Fibroblast of pulmonary artery (primary cell): Measurements from ENCODE around the gene GOLGA2.

ENCODE experiments used
- DNase-seq: peaks from one replicate; pipeline ENCODE4 v3.0.0-alpha.2; 2010; ENCODE audit warnings: low read depth
- H3K4me3 ChIP-seq: replicated peaks from 2 replicates; pipeline ENCODE4 v1.5.1; 2011; ENCODE audit warnings: low read depth, mild to moderate bottlenecking, control low read depth, low read length, moderate library complexity
- TF ChIP-seq, protein P1 (sequence below): IDR thresholded peaks from 2 replicates; pipeline ENCODE4 v1.5.1; 2011; ENCODE audit warnings: mild to moderate bottlenecking, control low read depth, low read length, inconsistent platforms; ENCODE audit errors: missing control alignments

The GOLGA2 gene

DNA sequence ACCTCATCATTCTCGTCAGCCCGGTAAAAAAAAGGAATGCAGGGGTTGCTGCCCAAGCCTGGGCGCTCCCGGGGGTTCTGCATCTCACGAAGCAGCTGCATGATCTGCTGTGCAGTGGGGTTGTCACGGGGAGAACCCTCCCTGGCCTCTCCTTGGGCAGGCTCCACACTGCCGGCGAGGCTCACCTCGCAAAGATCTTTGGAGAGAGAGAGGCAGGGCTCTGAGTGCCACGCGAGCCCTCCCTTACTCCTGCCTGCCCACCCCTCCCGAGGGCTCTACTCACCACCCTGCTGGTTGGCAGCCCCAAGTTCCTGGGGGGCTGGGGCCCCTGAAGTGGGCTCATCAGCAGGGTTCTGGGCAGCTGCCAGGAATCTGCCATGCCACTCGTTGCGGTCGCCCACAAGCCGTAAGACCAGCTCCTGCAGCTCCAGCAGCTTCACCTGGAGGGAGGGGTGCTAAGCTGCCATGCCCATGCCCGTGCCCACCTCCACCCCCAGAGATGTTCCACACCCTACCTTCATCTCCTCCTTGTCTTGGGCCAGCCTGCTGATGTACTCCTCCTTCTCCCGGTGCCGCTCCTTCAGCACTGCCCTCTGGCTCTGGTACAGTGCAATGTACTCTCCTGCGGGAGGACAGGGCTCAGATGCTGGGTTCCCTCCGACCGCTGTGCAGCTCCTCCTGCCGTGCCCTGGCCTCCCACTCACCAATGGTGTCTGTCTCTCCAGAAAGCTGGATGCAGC, 18.6 kb downstream of the GOLGA2 start:
- TF ChIP-seq, protein P1, sequence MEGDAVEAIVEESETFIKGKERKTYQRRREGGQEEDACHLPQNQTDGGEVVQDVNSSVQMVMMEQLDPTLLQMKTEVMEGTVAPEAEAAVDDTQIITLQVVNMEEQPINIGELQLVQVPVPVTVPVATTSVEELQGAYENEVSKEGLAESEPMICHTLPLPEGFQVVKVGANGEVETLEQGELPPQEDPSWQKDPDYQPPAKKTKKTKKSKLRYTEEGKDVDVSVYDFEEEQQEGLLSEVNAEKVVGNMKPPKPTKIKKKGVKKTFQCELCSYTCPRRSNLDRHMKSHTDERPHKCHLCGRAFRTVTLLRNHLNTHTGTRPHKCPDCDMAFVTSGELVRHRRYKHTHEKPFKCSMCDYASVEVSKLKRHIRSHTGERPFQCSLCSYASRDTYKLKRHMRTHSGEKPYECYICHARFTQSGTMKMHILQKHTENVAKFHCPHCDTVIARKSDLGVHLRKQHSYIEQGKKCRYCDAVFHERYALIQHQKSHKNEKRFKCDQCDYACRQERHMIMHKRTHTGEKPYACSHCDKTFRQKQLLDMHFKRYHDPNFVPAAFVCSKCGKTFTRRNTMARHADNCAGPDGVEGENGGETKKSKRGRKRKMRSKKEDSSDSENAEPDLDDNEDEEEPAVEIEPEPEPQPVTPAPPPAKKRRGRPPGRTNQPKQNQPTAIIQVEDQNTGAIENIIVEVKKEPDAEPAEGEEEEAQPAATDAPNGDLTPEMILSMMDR: no peak
- no peak overlapping the region for H3K4me3 ChIP-seq
- no peak for DNase-seq

GRCh38 chr9:128254855-128255759, 20.7 kb downstream of the GOLGA2 start:
- no peak overlapping the region for H3K4me3 ChIP-seq
- TF ChIP-seq, protein P1: peak; percentile 89
- peak; percentile 52 for DNase-seq

- no peak overlapping the region for H3K4me3 ChIP-seq
- TF ChIP-seq, protein P1: no peak
- DNase-seq: no peak
Observed at GRCh38 chr9:128254362-128254761, 21.4 kb downstream of the GOLGA2 start.

DNA sequence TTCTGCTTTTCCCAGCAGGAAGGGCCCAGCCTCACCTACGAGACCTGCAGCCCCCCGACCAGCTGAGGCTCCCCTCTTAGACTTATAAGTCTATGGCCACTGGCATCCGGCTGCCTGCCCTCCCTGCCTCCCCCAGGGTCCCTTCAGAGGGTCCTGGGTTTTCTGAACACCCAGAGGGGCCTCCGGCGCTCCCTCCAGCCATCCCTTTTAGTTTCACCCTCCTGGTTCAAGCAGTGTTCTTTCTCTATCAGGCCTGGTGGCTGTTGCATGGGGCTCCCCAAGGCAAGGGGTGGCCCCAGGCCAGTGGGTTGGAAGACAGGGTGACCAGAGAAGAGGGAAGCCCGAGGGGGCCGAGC, 21.8 kb downstream of the GOLGA2 start:
- TF ChIP-seq, protein P1: no peak
- no peak for DNase-seq
- no peak overlapping the region for H3K4me3 ChIP-seq

GRCh38 chr9:128253140-128253990, 22.4 kb downstream of the GOLGA2 start:
- H3K4me3 ChIP-seq: no peak overlapping the region
- no peak for DNase-seq
- TF ChIP-seq, protein P1: no peak

GRCh38 chr9:128252317-128253139, 23.3 kb downstream of the GOLGA2 start:
- no peak overlapping the region for H3K4me3 ChIP-seq
- TF ChIP-seq, protein P1: no peak
- DNase-seq: no peak
